ENCODE data around the gene LONP1.

DNA sequence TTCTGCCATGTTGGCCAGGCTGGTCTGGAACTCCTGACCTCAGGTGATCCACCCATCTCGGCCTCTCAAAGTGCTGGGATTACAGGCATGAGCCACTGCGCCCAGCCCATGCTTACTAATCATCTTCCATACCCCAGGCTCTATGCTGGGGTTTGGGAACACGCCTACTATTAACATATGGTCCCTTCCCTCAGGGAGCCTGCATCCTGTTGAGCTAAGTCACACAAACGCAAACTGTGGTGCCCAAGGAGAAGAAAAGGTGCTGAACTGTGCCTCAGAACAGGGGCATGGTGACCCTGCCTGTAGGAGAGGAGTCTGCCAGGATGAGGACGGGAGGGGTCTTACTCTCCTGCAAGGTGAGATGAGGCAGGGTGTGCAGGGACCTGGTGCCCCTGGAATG is 45.2 kb downstream of the LONP1 start:
- TF ChIP-seq ZNF384 (IDR thresholded peaks at IDR 0.05) (no peak), SP1 (IDR thresholded peaks at IDR 0.05) (no peak), LEF1 (IDR thresholded peaks at IDR 0.05; ENCODE audit: borderline replicate concordance) (no peak), BHLHE40 (IDR thresholded peaks at IDR 0.05; ENCODE audit: borderline replicate concordance) (no peak), SUZ12 (IDR thresholded peaks at IDR 0.05) (no peak), L3MBTL2 (conservative IDR thresholded peaks at IDR 0.05) (no peak), FOXA1 (IDR thresholded peaks at IDR 0.05) (no peak), FOXK2 (IDR thresholded peaks at IDR 0.05) (no peak), TARDBP (IDR thresholded peaks at IDR 0.05) (no peak), NFRKB (IDR thresholded peaks at IDR 0.05) (no peak), FOXM1 (IDR thresholded peaks at IDR 0.05; ENCODE audit: borderline replicate concordance) (no peak), HDGF (IDR thresholded peaks at IDR 0.05; ENCODE audit: borderline replicate concordance) (no peak), ARNT (IDR thresholded peaks at IDR 0.05) (no peak)
- TF ChIP-seq, protein P1, sequence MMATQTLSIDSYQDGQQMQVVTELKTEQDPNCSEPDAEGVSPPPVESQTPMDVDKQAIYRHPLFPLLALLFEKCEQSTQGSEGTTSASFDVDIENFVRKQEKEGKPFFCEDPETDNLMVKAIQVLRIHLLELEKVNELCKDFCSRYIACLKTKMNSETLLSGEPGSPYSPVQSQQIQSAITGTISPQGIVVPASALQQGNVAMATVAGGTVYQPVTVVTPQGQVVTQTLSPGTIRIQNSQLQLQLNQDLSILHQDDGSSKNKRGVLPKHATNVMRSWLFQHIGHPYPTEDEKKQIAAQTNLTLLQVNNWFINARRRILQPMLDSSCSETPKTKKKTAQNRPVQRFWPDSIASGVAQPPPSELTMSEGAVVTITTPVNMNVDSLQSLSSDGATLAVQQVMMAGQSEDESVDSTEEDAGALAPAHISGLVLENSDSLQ (IDR thresholded peaks at IDR 0.05), result no peak
